Right lung (tissue), 5 donors: Measurements from ENCODE around the gene SRBD1. TPM values are rescaled to one million over a fixed set of nuclear protein-coding genes. Genes with fewer than 3 reads are reported as not detected.

Source experiments
- DNase-seq, 2 donors: peaks; one replicate each; pipeline ENCODE4 v3.0.0-alpha.2; 2013
- polyA plus RNA-seq, 5 donors: library from polyadenylated mRNA; unstranded; fragments of 120-200 nt; gene quantifications; one replicate each; pipeline versions ENCODE4 v1.2.1 to v1.2.3, GENCODE V29; 2013; ENCODE audit warnings: inconsistent platforms in 1 of 5, low replicate concordance in 1 of 5; ENCODE audit not compliant: insufficient read length in 5 of 5, insufficient read depth in 1 of 5

Gene SRBD1
- polyA plus RNA-seq, 5 donors, result 14.7 to 20.3 (median 18.0) TPM

DNA sequence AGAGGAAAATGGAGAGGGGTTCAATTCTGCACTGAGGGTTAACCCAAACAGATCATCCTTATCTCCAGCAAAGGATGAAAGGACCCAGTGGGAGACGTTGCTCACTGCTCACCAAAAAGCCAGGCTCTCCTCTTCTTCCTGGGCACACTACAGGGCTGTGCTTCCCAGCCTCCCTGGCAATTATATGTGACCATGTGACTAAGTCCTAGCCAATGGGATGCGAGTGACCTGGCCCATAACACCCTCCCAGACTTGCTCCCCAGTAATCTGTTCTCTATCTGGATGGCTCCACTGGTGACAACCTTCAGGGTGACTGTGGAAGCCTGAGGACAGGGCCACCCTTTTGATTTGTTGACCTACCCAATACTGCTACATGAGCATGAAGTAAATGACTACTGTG lies 29.5 kb upstream of the SRBD1 start:
- no peak for DNase-seq

DNA sequence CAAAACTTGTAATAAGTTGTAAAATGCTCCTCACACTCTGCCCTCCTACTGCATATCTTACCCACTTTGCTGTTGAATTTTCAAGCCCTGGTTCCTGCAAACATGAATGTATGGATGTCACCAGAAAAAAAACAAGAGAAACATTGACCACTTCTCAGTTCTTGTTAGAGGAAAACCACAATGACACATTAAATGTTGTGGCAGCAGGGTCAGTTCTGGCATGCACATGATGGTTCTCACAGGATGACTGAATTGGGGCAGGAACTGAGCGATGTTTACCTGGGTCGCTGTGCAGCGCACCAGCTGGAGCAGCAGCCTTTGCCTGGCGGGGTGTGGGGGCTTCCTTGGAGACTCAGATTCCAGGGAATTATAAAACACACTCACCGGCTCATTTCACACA lies 26.4 kb upstream of the SRBD1 start:
- DNase-seq, result no peak

DNA sequence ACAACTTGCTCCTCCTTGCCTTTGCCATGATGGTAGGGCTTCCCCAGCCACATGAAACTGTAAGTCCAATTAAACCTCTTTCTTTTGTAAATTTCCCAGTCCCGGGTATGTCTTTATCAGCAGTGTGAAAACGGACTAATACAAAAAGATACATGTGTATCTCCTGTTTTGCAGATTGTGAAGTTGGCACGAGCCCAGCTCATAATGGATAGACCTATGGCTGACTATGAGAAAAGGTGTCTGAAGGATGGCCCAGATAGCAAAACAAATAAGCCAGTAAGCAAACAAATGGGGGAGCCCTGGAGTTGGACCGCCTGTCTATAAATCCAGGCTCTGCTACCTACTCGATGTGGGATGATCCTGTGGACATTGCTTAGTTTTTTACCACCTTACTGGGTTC lies 24.9 kb upstream of the SRBD1 start:
- no peak for DNase-seq

DNA sequence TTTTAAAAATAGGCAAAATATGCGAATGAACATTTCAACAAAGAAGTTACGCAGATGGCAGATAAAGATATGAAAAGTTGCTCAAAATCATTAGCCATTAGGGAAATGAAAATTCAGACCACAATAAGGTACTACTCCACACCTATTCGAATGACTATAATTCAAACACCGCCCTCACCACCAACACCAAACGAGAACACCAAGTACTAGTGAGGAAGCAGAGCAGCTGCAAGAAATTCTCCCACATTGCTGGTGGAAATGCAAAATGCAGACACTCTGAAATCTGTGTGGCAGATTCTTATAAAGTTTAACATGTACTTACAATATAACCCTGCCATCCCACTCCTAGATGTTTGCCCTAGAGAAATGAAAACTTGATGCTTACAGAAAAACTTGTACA lies 23.2 kb upstream of the SRBD1 start:
- no peak for DNase-seq

DNA sequence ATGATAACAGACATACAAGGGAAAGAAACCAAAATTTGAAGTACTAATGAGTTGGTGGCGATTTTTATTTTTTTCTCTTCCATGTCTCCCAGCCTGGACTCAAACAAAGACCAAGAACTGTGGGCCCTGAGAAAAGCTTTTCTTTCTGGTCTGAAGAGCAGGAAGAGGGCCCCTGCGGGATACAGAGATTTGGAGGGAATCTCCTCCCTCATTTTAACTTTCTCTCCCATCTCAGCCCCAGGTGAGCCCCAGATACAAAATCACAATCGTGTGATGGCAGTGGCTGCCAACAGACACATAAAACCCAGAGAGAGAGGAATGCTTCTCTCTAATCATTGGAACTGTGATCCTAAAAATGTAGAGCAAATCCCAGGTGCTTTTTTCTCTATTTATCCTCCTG lies 20.9 kb upstream of the SRBD1 start:
- no peak for DNase-seq

DNA sequence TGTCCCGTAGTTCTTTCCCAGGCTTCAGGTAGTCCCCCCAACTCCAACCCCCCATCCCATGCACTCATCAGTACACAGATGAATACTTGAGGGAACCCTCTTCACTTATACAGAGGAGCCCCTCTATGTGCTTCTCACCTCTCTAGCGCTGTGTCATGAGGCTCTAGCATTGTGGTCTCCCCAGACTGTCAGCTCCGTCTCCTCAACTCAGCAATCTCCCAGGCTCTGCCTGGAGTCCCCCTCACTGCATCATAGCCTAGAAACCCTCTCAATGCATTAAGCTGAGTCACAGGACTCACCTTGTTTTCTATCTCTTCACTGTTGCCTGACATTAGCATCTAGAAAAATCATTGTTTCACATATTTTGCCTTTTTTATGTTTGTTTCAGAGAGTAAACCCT lies 20.3 kb upstream of the SRBD1 start:
- DNase-seq, result no peak

DNA sequence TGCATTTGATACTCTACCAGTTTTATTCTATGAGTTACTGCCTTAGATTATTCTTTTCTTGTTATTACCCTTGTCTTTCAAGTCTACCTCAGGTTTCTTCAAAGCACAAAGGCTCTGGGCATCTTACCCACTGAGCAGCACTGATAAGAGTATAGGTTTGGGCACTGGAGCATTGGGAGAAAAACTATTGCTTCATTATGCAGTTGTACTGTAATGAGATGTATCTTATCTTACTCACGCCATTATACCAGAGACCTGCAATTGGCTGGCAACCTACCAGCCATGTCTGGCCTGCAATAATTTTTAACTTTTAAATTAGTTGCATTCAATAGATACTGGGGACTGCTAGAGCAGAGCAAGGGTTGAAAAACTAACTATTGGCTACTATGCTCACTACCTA lies 18.9 kb upstream of the SRBD1 start:
- no peak for DNase-seq

DNA sequence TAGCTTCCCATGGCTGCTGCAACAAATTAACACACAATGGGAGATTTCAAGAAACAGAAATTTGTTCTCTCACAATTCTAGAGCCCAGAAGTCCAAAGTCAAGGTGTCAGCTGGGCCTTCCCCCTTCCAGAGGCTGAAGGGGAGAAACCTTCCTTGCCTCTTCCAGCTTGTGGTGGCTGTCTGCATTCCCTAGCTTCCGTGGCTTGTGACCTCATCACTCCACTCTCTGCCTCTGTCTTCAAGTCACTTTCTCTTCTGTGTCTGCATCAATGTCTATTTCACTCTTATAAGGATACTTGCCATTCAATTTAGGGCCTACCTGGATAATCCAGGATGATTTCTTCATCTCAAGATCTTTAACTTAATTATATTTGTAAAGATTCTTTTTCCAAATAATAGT lies 16.8 kb upstream of the SRBD1 start:
- DNase-seq, result no peak

DNA sequence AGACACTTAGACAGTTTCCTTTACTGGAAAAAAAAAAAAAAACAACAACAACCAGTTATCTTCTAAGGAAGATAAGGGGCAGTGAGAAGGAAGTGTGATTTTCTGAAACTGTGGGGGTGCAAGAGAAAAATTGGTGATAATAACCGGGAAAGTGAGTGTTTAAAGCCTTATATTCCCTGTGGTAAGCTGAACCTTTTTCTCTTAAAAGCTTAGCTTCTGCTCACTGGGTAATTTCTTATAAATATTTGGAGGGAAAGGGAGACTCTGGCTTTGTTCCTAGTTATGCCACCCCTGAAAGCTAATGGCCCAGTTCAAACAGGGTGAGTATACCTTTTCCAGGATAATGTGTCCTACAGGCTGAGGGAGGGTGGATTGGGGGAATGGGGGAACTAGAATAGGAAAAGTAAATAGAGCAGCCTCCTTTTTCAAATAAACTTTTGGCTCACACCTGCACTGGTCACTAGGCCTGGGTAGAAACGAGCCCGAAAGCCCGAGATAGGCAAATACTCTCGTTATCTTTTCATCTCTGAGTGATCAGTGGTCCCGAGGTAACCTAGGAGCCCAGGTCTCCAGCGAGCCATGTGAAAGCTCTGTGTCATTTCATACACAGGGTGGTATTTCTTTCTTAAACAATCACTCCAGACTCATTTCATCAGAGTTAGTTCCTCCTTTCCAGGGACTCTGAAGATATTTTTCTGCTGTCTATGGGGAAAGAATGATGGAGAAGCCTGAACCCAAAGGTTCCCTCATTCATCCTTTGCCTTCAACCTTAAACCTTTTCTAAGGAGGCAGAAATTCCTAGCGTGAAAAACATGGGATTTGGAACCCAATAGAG lies 15.5 kb upstream of the SRBD1 start:
- DNase-seq, result no peak

DNA sequence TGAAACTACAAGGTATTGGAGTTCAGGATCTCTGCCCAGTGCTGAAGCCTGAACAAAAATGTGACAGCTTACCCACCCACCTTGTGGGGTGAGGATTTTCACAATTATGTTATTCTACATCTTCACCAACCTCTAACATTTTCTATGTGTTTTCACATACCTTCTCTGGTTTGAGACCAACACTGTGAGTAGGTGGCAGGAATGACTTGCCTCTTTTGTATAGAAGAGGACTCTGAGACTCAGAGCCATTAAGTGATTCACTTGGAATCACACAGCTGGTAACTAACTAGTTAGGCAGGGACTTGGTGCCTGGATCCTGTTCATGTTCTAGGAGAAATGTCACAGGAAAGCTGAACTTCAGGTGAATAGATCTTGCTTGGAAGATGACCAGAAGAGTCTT lies 14.8 kb upstream of the SRBD1 start:
- DNase-seq, result no peak

DNA sequence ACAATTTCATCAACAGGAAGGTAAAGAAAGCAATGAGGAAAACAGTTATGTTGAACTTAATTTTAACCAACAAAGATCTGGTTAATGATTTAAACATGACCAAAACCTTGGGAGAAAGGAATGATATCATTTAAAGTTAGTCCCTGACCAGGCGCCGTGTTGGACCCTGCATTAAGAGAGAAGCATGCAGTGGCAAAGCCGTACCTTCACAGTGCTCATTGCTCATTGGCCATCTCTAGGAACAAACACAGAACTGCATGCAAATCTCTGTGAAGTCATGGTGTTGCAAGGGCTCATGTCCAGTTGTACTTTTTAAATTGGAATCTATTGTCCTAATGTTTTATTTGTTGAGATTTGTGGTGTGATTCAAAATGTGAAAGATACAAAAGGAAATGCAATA lies 12.0 kb upstream of the SRBD1 start:
- DNase-seq, result no peak

DNA sequence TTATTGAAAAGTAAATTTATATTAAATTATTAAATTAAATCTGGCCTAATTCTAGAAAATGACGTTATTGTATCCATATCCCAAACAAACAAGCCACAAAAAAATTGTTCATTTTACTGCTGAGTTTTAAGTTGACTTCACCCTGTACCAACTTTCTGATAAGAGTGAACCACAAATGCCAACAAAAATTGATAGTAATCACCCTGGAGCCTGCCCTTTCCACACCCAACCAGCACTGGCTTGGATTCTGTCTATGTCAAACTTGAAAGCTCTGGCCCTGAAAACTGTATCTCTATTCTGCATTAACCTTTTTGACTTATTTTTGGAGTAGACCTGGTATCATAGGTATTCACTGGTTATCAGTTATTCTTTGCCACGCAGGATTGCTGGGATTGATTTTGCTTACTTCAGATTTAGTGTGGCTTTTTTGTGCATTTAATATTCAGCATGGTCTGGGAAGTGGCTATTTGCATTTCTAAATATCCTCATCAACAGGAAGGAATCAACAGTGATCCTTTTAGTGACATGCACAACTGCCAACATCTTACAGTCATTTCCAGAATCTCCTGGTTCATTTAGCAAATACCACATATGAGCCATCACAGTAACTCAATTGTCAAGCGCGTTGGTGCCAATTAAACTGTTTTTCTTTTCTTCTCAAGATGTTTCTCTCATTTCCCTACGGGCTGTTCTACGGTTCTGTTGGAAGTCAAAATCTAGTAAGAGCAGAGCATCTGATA lies 11.4 kb upstream of the SRBD1 start:
- DNase-seq, result no peak

DNA sequence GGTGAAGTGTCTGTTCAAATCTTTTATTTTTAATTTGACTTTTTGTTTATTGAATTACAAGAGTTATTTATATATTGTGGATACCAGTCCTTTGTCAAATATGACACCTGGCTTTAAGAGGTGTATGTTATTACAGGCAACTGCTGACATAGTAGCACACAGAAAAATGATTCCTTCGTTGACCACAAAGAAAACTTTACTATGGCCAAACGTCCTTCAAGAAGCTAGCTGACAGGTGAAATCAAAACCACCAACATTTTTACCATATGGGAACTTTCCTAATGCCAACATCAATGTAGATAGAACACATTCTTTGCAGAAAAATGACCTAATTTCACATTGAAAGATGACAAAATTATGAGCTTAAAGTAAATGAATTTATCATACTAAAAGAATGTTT lies 6.4 kb upstream of the SRBD1 start:
- no peak for DNase-seq

DNA sequence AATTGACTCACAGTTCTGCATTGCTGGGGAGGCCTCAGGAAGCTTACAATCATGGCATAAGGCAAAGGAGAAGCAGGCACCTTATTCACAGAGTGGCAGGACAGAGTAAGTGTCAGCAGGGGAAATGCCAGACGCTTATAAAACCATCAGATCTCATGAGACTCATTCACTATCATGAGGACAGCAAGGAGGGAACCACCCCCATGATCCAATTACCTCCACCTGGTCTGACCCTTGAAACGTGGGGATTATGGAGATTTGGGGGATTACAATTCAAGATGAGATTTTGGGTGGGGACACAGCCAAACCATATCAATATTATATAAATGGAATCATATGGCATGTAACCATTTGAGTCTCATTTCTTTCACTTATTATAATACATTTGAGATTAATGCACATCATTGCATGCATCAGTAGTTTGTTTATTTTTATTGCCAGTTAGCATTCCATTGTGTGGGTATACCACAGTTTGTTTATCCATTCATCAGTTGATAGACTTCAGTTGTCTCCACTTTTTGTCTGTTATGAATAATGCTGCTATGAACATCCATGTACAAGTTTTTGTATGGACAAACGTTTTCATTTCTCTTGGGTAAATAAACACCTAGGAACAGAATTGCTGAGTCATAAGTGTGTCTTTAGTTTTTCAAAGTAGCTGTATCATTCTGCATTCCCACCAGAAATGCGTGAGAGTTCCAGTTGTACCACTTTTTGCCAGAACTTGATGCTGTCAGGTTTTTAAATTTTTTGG lies 5.8 kb upstream of the SRBD1 start:
- no peak for DNase-seq

DNA sequence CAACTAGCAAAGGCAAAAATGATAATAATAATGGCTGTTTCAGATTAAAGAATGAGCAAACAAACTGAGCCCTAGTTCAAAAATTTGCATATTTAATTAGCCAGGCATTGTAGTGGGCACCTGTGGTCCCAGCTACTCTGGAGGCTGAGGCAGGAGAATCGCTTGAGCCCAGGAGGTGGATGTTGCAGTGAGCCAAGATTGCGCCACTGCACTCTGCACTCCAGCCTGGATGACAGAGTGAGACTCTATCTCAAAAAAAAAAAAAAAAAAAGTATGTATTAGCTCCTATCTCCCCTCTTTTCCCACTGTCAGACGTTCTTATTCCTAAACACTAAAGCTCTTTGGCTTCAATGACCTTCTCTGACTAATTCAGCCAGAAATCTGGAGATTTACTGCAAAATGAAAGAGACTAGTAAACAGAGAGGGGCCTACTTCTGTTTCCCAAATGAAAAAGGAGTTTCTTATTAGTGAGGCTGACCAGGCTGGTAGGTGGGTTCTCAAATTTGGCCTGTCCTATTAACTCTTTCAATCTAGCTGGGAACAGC lies 3.9 kb upstream of the SRBD1 start:
- no peak for DNase-seq

DNA sequence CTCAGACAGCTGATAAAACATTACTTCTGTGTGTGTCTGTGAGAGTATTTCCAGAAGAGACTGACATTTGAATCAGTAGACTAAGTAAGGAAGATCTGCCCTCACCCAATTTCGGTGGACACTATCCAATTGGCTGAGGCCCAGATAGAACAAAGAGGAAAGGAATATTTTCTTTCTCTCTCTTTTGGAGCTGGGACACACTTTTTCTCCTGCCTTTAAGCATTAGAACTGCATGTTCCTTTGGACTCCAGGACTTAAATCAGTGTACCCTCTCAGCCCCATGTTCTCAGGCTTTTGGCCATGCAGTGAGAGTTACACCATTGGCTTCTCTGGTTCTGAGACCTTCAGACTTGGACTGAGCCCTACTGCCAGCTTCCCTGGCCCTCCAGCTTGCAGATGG lies 3.3 kb upstream of the SRBD1 start:
- DNase-seq, result no peak

DNA sequence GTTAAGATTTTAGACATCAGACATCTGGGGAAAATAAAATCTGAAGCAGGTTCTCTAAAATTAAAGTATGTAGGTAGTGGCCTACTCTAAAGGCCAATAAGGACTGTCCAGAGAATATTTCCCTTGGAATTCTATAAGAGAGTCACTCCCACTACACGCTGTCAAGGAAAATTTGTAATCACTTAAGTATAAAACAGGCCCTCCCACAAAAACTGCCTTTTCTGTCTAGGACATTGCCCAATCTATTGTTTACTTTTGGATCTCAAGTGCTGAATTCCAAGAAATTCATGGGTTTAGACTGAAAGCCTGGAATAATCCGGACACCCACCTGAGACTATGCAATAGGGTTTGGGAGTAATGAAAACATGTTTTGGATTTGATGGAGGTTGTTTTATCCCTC lies 1.7 kb upstream of the SRBD1 start:
- no peak for DNase-seq

DNA sequence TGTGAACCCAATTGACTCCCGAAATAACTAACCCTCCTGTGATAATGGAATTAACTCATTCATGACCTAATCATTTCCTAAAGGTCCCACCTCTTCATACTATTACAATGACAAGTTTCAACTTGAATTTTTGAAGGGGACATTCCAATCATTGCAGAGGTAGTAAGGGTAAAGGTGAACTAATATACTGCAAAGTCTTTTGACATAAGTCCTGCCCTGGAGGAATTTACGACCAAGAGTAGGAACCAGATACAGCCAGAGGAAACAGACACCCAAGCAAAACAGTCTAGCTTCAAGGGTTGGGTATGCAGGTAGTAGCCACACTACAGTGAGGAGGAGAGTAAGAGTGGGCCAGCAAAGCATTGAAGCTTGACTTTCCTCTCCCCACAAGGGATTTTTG lies 1.2 kb upstream of the SRBD1 start:
- DNase-seq, result no peak

DNA sequence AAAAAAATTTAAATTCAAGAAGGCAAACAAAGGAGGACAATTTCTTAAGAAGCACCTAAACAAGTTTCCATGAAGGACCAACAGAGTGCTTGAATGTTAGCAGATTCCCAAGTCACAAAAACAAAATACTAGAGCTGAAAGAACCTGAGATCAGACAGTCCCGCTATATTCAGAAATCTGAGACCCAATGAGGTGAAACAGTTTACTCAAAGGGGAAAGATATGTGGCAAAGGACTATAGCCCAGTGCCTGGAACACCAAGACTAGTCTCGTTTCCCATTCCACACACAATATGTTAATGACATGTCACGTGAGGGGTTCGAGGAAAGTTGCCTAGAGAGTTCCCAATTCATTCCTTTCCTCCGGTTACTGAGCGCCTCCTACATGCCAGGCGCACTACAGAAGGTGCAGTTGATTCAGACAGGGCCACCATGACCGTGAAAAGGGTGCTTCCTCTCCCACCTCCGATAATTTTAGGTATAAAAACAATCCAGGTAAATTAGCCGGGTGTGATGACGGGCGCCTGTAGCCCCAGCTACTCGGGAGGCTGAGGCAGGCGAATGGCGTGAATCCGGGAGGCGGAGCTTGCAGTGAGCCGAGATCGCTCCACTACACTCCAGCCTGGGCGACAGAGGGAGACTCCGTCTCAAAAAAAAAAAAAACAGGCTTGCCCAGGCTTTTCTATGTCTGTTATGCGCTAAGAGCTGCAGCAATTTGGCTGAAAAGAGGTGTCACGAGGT lies 617 bp downstream of the SRBD1 start:
- peak; percentile 57 to 62 for DNase-seq

DNA sequence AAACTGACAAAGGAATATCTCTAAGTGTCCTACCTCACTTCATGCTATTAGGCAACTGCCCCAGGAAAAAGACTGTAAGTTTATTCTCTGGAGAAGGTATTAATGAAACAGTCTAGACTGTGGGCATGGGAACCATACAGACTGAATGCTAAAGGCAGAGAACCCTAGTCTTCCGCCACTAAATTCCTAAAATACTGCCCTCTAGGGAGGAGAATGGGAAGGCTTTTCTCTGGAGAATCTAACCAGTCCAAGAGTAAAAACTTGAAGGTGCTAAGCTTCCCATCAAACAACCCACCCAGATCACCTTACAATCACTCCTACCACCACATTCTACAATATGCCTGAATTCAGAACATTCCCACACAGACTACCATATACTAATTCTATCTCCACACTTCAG lies 3.4 kb downstream of the SRBD1 start:
- no peak for DNase-seq

DNA sequence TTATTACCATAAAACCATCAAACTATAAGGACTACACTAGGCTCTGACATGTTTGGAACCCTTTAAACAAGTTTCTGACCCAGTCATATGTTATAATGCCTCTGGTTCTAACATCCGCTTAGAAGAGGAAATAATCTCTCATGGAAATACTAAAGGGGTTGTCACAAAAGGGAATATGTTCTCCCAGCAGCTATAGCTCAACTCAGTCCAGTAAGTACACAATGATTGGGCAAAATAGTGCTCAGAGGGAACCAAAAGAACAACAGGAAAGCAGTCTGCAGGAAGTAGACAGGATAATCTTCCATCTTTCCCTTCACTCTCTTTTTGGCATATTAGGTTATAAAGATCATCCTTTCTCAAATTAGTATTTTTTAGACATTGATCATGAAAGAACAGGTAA lies 4.3 kb downstream of the SRBD1 start:
- no peak for DNase-seq

DNA sequence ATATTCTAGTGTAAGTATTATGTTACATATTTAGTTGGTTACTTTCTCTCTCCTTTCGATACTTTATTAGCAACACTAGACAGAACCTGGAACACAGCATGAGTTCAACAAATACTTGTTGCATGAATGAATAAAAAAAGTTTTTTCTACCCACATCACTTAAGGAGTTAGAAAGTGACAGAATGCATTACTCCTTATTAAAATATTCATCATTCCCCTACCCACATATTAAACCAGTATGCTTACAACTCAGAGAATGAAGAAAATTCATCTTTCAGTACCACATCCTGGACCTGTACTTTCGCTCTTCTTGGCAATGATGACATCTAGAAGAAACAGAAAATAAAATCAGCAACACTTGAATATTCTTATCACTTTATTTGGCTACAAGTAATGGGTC lies 6.0 kb downstream of the SRBD1 start:
- no peak for DNase-seq
